GM21737 (cell line): ENCODE results near the gene SETD6.
A peak's percentile ranks its signal among the peaks of the same experiment; 100 is the strongest.

ENCODE experiments used
- ATAC-seq: cut with Tn5 transposase; IDR thresholded peaks from one replicate; pipeline ENCODE4 v1.9.1; 2021; ENCODE audit warnings: mild to moderate bottlenecking, moderate library complexity; ENCODE audit not compliant: unreplicated experiment

The SETD6 gene

GRCh38 chr16:58507963-58508670, 7.2 kb upstream of the SETD6 start:
- no peak for ATAC-seq

- no peak for ATAC-seq
Measured at GRCh38 chr16:58508671-58509251, 6.6 kb upstream of the SETD6 start.

- no peak for ATAC-seq
Measured at GRCh38 chr16:58509256-58510096, 5.8 kb upstream of the SETD6 start.

GRCh38 chr16:58510097-58510775, 5.1 kb upstream of the SETD6 start:
- no peak for ATAC-seq

GRCh38 chr16:58510776-58511628, 4.3 kb upstream of the SETD6 start:
- ATAC-seq: no peak

GRCh38 chr16:58511933-58512815, 3.1 kb upstream of the SETD6 start:
- no peak for ATAC-seq

GRCh38 chr16:58513874-58514273, 1.4 kb upstream of the SETD6 start:
- ATAC-seq: no peak

GRCh38 chr16:58515871-58516767, 802 bp downstream of the SETD6 start:
- peak; percentile 43 for ATAC-seq

- no peak for ATAC-seq
Measured at GRCh38 chr16:58516768-58517107, 1.4 kb downstream of the SETD6 start.

- peak; percentile 30 for ATAC-seq
Measured at GRCh38 chr16:58518083-58518979, 3.0 kb downstream of the SETD6 start.

- no peak for ATAC-seq
Measured at GRCh38 chr16:58518980-58519368, 3.7 kb downstream of the SETD6 start.

GRCh38 chr16:58519707-58520106, 4.4 kb downstream of the SETD6 start:
- ATAC-seq: no peak

GRCh38 chr16:58530179-58530578, 14.9 kb downstream of the SETD6 start:
- no peak for ATAC-seq

- ATAC-seq: no peak
Measured at GRCh38 chr16:58532414-58532813, 17.1 kb downstream of the SETD6 start.

- ATAC-seq: no peak
Measured at GRCh38 chr16:58533751-58534470, 18.6 kb downstream of the SETD6 start.

GRCh38 chr16:58535100-58535499, 19.8 kb downstream of the SETD6 start:
- ATAC-seq: no peak

- no peak for ATAC-seq
Measured at GRCh38 chr16:58536278-58536677, 21.0 kb downstream of the SETD6 start.
